ENCODE measurements around the gene ACOT11.
"Not testable (repeated sequence)": the region's sequence is repeated elsewhere in the genome, so short reads cannot be mapped to it uniquely, and the experiment has no call there.

ACOT11 gene

GRCh38 chr1:54501849-54502248, 46.2 kb upstream of the ACOT11 start:
- Mint-ChIP-seq H3K36me3 (ENCODE audit: low read depth) (no peaks in the 10 kb centered on the region), H3K27me3 (ENCODE audit: low read depth) (peaks cover 13% of the 10 kb centered on the region), H3K27ac (no peak overlapping the region), H3K9me3 (peaks cover 5% of the 10 kb centered on the region), H3K4me3 (peak overlapping the region in 1 of 3 experiments; percentile 4), H3K4me1 (peaks cover 11% of the 10 kb centered on the region)
- TF ChIP-seq CTCF (IDR thresholded peaks at IDR 0.05; ENCODE audit: unreplicated experiment in 3 of 3) = no peak

- Mint-ChIP-seq H3K27ac (no peak overlapping the region), H3K9me3 (peaks cover 3% of the 10 kb centered on the region), H3K36me3 (ENCODE audit: low read depth) (no peaks in the 10 kb centered on the region), H3K27me3 (ENCODE audit: low read depth) (peaks cover 12% of the 10 kb centered on the region), H3K4me3 (no peak overlapping the region), H3K4me1 (peaks cover 11% of the 10 kb centered on the region)
- TF ChIP-seq CTCF (IDR thresholded peaks at IDR 0.05; ENCODE audit: unreplicated experiment in 3 of 3) = no peak
These were observed 45.7 kb upstream of the ACOT11 start for GRCh38 chr1:54502342-54502741.

- peaks cover 9% of the 10 kb centered on the region for H3K27me3 Mint-ChIP-seq (ENCODE audit: low read depth)
- no peaks in the 10 kb centered on the region for H3K36me3 Mint-ChIP-seq (ENCODE audit: low read depth)
- TF ChIP-seq CTCF (IDR thresholded peaks at IDR 0.05; ENCODE audit: unreplicated experiment in 3 of 3) = no peak
- H3K4me3 Mint-ChIP-seq = no peak overlapping the region
- no peaks in the 10 kb centered on the region for H3K9me3 Mint-ChIP-seq
- no peaks in the 10 kb centered on the region for H3K4me1 Mint-ChIP-seq
- H3K27ac Mint-ChIP-seq = no peak overlapping the region
These were observed 41.4 kb upstream of the ACOT11 start for GRCh38 chr1:54506594-54506993.

DNA sequence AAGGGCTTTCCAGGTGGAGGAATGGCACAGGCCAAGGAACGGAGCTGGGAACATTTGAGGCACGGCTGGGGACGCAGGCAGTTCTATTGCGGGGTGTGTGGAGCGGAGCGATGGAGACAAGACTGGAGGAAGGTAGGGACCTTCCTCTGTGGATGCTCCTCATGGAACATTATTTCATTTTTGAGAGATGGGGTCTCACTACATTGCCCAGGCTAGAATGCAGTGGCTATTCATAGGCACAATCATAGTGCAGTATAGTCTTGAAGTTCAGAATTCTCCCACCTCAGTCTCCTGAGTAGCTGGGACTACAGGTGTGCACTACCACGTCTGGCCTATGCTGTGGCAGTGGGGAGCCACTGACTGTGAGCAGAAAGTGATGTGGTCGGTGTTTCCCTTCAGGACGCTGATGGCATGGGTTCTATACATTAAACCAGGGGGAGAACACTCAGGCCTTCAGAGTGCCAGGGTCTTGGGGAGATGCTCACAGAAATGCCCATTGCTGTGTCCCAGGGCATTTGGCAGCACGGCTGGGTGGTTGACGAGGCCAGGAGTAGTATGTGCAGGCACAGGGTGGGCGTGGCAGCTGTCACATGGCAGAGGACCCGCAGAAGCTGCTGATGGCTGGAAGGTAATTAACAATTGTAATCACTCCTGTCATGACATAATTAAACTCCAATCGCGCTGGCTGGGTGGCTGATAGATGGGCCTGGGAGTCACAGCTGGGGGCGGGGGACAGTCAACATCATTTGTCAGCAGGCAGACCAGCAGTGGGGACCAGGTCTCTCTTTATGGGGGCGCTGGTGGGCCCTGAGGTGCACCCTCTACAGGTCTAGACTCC, 40.8 kb upstream of the ACOT11 start:
- Mint-ChIP-seq H3K36me3 (ENCODE audit: low read depth) (no peaks in the 10 kb centered on the region), H3K27ac (no peak overlapping the region), H3K27me3 (ENCODE audit: low read depth) (peaks cover 3% of the 10 kb centered on the region), H3K4me1 (no peaks in the 10 kb centered on the region), H3K9me3 (no peaks in the 10 kb centered on the region), H3K4me3 (no peak overlapping the region)
- no peak for TF ChIP-seq CTCF (IDR thresholded peaks at IDR 0.05; ENCODE audit: unreplicated experiment in 3 of 3)

GRCh38 chr1:54510715-54511270, 37.2 kb upstream of the ACOT11 start:
- peaks cover 7% of the 10 kb centered on the region for H3K27me3 Mint-ChIP-seq (ENCODE audit: low read depth)
- TF ChIP-seq CTCF (IDR thresholded peaks at IDR 0.05; ENCODE audit: unreplicated experiment in 3 of 3) = no peak
- no peaks in the 10 kb centered on the region for H3K9me3 Mint-ChIP-seq
- H3K36me3 Mint-ChIP-seq (ENCODE audit: low read depth) = no peaks in the 10 kb centered on the region
- no peaks in the 10 kb centered on the region for H3K4me1 Mint-ChIP-seq
- H3K4me3 Mint-ChIP-seq = no peak overlapping the region
- no peak overlapping the region for H3K27ac Mint-ChIP-seq

DNA sequence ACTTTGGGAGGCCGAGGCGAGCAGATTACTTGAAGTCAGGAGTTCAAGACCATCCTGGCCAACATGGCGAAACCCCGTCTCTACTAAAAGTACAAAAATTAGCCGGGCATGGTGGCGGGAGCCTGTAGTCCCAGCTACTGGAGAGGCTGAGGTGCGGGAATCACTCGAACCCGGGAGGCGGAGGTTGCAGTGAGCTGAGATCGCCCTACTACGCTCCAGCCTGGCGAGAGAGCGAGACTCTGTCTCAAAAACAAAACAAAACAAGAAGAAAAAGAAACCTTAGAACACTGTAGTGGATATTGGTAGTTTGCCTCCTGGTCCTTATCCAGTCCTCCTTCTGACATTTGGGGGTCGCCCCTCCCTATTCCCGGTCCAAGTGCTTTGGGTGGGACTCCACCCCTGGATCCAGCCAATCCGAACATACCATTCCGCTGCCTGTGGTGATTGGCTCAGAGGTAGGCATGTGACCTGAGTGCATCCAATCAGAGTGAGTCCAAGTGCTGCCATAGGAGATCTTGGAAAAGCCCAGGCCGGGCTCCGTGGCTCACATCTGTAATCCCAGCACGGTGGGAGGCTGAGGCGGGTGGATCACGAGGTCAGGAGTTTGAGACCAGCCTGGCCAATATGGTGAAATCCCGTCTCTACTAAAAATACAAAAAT, 34.0 kb upstream of the ACOT11 start:
- not testable (repeated sequence) for H3K27ac Mint-ChIP-seq; H3K4me3 Mint-ChIP-seq; H3K9me3 Mint-ChIP-seq; H3K36me3 Mint-ChIP-seq (ENCODE audit: low read depth); H3K4me1 Mint-ChIP-seq
- peaks cover 17% of the 10 kb centered on the region for H3K27me3 Mint-ChIP-seq (ENCODE audit: low read depth)
